Retinal pigment epithelial cell (primary cell): ENCODE data around the gene SLC6A9.

Experiments used
- DNase-seq: peaks from one replicate; pipeline ENCODE4 v3.0.0-alpha.2; 2010; ENCODE audit warnings: low read depth
- H3K4me3 ChIP-seq: 2 replicates; pipeline ENCODE4 v1.5.1; 2011; ENCODE audit warnings: mild to moderate bottlenecking, low read length, control low read depth, moderate library complexity
- TF ChIP-seq, protein P1 (sequence below): conservative IDR thresholded peaks from 2 replicates; pipeline ENCODE4 v1.5.1; 2011; ENCODE audit warnings: low read depth, low read length, control low read depth, inconsistent platforms

Gene SLC6A9

DNA sequence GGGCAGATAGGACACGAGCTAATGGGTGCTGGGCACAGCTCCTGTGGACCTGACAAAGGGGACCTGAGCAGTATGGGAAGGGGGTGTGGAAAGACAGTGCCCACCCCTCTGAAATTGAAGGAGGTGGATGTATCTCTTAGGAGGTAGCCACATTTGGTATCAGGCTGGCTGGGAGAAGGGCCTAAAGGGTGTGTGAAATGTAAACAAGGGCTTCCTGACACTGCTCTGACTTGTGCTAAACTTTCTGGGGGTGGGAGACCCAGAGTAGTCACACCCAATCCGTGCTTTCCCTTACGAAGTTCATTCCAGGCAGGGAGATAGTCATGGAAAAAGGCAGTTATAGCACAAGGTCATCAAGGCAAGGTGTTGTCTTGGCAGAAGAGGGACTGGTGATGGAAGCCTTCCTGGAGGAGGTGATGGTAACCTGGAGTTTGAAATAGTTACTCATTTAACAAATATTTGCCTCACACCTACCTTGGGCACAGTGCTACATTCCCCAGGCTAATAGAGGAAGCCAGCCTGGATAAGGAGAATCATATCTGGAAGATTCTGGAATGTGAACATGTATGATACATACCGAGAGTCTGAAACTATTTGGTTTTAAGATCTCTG is 45.2 kb downstream of the SLC6A9 start:
- TF ChIP-seq, protein P1, sequence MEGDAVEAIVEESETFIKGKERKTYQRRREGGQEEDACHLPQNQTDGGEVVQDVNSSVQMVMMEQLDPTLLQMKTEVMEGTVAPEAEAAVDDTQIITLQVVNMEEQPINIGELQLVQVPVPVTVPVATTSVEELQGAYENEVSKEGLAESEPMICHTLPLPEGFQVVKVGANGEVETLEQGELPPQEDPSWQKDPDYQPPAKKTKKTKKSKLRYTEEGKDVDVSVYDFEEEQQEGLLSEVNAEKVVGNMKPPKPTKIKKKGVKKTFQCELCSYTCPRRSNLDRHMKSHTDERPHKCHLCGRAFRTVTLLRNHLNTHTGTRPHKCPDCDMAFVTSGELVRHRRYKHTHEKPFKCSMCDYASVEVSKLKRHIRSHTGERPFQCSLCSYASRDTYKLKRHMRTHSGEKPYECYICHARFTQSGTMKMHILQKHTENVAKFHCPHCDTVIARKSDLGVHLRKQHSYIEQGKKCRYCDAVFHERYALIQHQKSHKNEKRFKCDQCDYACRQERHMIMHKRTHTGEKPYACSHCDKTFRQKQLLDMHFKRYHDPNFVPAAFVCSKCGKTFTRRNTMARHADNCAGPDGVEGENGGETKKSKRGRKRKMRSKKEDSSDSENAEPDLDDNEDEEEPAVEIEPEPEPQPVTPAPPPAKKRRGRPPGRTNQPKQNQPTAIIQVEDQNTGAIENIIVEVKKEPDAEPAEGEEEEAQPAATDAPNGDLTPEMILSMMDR, result no peak
- H3K4me3 ChIP-seq, result no peak overlapping the region
- DNase-seq, result no peak

DNA sequence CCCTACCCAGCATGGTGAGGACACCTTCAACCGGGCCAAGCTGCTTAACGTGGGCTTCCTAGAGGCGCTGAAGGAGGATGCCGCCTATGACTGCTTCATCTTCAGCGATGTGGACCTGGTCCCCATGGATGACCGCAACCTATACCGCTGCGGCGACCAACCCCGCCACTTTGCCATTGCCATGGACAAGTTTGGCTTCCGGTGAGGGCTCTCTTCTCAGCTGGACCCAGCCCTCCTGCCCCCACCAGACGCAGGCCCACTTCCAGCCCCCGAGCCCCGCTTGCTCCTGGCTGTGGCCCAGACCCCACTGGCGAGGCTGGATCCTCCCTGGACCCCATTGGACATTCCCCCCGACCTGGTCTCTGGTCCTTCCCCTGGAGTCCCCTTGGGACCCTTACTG is 46.4 kb downstream of the SLC6A9 start:
- TF ChIP-seq, protein P1, result no peak
- no peak for DNase-seq
- H3K4me3 ChIP-seq, result no peak overlapping the region

DNA sequence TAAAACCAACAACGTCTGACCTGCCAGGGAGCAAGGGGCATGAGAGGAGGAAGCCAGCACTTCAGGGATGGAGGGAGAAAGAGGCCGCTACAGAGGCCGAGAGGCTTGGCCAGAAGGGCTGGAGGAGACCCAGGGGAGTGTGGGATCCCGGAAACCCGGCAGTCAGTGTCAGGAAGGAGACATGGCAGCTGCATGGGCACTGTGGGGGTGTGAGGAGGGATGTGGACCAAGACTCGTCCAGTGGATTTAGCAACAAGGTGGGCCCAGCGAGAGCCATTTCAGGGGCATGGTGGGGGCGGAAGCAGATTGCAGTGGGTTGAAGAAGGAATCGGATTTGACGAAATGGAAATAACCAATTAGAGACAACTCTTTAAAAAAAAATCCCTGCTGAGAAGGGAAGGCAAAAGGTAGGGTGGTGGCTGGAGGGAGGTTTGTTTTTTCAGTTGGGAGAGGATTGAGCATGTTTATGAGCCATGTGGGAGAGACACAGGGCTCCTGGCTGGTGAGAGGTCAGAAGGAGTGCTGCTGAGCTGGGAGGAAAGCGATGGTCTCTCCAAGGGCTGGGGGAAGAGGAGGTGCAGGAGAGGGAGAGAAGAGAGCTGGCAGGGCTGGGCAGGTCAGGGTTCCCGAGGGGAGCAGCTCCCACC is 47.9 kb downstream of the SLC6A9 start:
- TF ChIP-seq, protein P1, result no peak
- H3K4me3 ChIP-seq, result no peak overlapping the region

DNA sequence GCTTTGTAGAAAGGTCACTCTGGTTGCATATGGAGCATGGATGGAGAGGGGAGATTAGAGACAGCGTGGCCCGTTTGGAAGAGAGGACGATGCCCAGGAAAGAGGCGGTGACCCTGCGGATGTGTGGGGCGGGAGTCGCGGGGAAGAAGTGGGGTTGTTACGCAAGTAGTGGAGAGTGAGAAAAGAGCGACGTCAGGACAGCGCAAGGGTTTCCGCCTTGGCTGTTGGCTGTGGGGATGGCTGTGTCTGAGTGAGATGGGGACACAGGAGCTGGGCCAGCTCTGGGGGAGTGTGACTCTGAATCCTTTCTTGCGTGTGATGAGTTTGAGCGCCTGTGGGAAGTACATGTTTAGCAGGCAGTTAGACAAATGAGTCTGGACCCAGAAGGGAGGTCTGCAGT is 48.5 kb downstream of the SLC6A9 start:
- TF ChIP-seq, protein P1, result no peak
- DNase-seq, result no peak
- H3K4me3 ChIP-seq, result no peak overlapping the region

More for the DNA sequence above, 47.9 kb downstream of the SLC6A9 start:
- DNase-seq, result no peak

DNA sequence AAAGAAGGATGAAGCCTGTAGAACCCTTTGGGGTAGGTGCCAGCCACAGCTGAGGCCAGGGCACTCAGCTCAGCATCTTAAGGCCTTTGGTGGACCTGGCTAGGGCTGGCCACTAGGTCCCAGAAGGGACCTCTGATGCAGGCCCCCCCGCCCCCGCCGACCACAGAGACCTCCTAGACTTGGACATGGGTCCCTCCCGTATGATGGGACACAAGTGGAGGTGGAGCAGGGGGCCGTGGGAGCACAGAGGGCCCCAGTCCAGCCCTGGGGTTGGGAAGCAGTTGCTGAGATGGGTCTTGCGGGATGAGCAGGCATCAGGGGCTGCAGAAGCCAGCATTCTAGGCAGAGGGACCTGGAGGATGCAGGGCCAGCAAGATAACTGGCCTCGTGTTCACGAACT is 49.0 kb downstream of the SLC6A9 start:
- H3K4me3 ChIP-seq, result no peak overlapping the region
- TF ChIP-seq, protein P1, result no peak
- no peak for DNase-seq

DNA sequence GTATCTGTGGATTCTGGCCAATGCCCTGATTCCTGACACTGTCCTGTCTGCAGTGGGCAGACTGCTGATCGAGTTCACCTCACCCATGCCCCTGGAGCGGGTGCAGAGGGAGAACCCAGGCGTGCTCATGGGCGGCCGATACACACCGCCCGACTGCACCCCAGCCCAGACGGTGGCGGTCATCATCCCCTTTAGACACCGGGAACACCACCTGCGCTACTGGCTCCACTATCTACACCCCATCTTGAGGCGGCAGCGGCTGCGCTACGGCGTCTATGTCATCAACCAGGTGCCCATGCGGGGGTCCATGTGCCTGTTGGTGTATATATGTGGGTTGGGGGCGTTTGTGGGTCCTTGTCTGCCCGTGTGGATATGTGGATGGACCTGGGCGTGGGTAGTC is 49.6 kb downstream of the SLC6A9 start:
- TF ChIP-seq, protein P1, result no peak
- DNase-seq, result no peak
- no peak overlapping the region for H3K4me3 ChIP-seq

DNA sequence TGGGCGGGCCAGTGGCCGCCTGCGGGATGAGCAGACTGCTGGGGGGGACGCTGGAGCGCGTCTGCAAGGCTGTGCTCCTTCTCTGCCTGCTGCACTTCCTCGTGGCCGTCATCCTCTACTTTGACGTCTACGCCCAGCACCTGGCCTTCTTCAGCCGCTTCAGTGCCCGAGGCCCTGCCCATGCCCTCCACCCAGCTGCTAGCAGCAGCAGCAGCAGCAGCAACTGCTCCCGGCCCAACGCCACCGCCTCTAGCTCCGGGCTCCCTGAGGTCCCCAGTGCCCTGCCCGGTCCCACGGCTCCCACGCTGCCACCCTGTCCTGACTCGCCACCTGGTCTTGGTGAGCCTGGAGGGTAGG is 50.1 kb downstream of the SLC6A9 start:
- H3K4me3 ChIP-seq, result no peak overlapping the region
- TF ChIP-seq, protein P1, result no peak
- no peak for DNase-seq
